Measurements from ENCODE around the gene MPC1. TPM values are rescaled to one million over a fixed set of nuclear protein-coding genes. Genes with fewer than 3 reads are reported as not detected.

MPC1 gene
- polyA plus RNA-seq, 1 experiment = 20.0 TPM

- Histone ChIP-seq H3K4me3 (ENCODE audit: low read depth, low read length) (no peak overlapping the region), H3K27me3 (ENCODE audit: control insufficient read depth, insufficient read depth, low read length) (no peaks in the 10 kb centered on the region), H3K27ac (ENCODE audit: low read depth, low read length) (no peak overlapping the region), H3K9me3 (ENCODE audit: control insufficient read depth, insufficient read depth, low read length) (no peaks in the 10 kb centered on the region)
- TF ChIP-seq, protein P1, sequence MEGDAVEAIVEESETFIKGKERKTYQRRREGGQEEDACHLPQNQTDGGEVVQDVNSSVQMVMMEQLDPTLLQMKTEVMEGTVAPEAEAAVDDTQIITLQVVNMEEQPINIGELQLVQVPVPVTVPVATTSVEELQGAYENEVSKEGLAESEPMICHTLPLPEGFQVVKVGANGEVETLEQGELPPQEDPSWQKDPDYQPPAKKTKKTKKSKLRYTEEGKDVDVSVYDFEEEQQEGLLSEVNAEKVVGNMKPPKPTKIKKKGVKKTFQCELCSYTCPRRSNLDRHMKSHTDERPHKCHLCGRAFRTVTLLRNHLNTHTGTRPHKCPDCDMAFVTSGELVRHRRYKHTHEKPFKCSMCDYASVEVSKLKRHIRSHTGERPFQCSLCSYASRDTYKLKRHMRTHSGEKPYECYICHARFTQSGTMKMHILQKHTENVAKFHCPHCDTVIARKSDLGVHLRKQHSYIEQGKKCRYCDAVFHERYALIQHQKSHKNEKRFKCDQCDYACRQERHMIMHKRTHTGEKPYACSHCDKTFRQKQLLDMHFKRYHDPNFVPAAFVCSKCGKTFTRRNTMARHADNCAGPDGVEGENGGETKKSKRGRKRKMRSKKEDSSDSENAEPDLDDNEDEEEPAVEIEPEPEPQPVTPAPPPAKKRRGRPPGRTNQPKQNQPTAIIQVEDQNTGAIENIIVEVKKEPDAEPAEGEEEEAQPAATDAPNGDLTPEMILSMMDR (IDR thresholded peaks at IDR 0.05; ENCODE audit: low read depth, low read length) = no peak
- DNase-seq (ENCODE audit: low read depth, low spot score) = no peak
- CTCF ChIA-PET = interaction anchor here (1.7 to 5.0 kb wide), 3 partner anchors 24 to 102 kb away, joined by 4 to 34 read pairs (median 14); no protein-coding TSS in a partner anchor
- POLR2A ChIA-PET = no interaction called here
Observed at GRCh38 chr6:166377721-166378120, 5.0 kb downstream of the MPC1 start.

GRCh38 chr6:166375013-166375412 is 7.7 kb downstream of the MPC1 start:
- H3K27ac ChIP-seq (ENCODE audit: low read depth, low read length) = no peak overlapping the region
- TF ChIP-seq, protein P1 (IDR thresholded peaks at IDR 0.05; ENCODE audit: low read depth, low read length) = no peak
- no peaks in the 10 kb centered on the region for H3K27me3 ChIP-seq (ENCODE audit: control insufficient read depth, insufficient read depth, low read length)
- CTCF ChIA-PET = no interaction called here
- H3K4me3 ChIP-seq (ENCODE audit: low read depth, low read length) = no peak overlapping the region
- POLR2A ChIA-PET = no interaction called here
- no peaks in the 10 kb centered on the region for H3K9me3 ChIP-seq (ENCODE audit: control insufficient read depth, insufficient read depth, low read length)
- DNase-seq (ENCODE audit: low read depth, low spot score) = no peak

- Histone ChIP-seq H3K9me3 (ENCODE audit: control insufficient read depth, insufficient read depth, low read length) (no peaks in the 10 kb centered on the region), H3K27ac (ENCODE audit: low read depth, low read length) (no peak overlapping the region), H3K27me3 (ENCODE audit: control insufficient read depth, insufficient read depth, low read length) (no peaks in the 10 kb centered on the region), H3K4me3 (ENCODE audit: low read depth, low read length) (no peak overlapping the region)
- TF ChIP-seq, protein P1 (IDR thresholded peaks at IDR 0.05; ENCODE audit: low read depth, low read length) = no peak
- CTCF ChIA-PET = interaction anchor here (2.0 kb wide), 1 partner anchor 11 kb away, joined by 6 read pairs; no protein-coding TSS in a partner anchor
- POLR2A ChIA-PET = no interaction called here
- DNase-seq (ENCODE audit: low read depth, low spot score) = no peak
Observed at GRCh38 chr6:166370489-166370888, 12.3 kb downstream of the MPC1 start.

DNA sequence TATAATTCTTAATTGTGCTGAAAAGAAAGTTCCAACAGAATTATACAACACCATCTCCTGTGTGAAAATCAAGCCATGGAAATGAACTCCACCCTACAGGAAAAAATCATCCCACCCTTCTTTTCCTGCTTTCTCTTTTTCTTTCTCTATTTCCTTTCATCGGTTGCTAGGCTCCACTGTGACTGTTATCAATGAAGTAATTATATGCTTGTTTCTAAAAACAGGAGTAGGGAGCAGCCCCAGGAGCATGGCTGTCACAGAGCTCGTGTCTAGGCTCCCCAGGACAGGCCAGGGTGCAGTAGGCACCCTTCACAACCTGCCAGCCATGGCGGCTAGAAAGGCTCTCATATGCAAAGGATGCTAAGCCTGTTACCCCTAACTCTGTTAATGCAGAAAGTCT is 13.0 kb downstream of the MPC1 start:
- DNase-seq (ENCODE audit: low read depth, low spot score) = no peak

GRCh38 chr6:166366921-166367320 is 15.8 kb downstream of the MPC1 start:
- no peak for DNase-seq (ENCODE audit: low read depth, low spot score)
- CTCF ChIA-PET = interaction anchor here (3.1 kb wide), 1 partner anchor 14 kb away, joined by 15 read pairs; no protein-coding TSS in a partner anchor
- POLR2A ChIA-PET = no interaction called here
- Histone ChIP-seq H3K27me3 (ENCODE audit: control insufficient read depth, insufficient read depth, low read length) (no peaks in the 10 kb centered on the region), H3K9me3 (ENCODE audit: control insufficient read depth, insufficient read depth, low read length) (no peaks in the 10 kb centered on the region), H3K27ac (ENCODE audit: low read depth, low read length) (no peak overlapping the region), H3K4me3 (ENCODE audit: low read depth, low read length) (no peak overlapping the region)
- TF ChIP-seq, protein P1 (IDR thresholded peaks at IDR 0.05; ENCODE audit: low read depth, low read length) = no peak

More for the DNA sequence above, 13.0 kb downstream of the MPC1 start:
- Histone ChIP-seq H3K4me3 (ENCODE audit: low read depth, low read length) (no peak overlapping the region), H3K27ac (ENCODE audit: low read depth, low read length) (no peak overlapping the region), H3K27me3 (ENCODE audit: control insufficient read depth, insufficient read depth, low read length) (no peaks in the 10 kb centered on the region), H3K9me3 (ENCODE audit: control insufficient read depth, insufficient read depth, low read length) (no peaks in the 10 kb centered on the region)
- CTCF ChIA-PET = interaction anchor here (0.6 kb wide), 1 partner anchor 12 kb away, joined by 3 read pairs; no protein-coding TSS in a partner anchor
- POLR2A ChIA-PET = no interaction called here
- TF ChIP-seq, protein P1 (IDR thresholded peaks at IDR 0.05; ENCODE audit: low read depth, low read length) = no peak

Data from AG04450 (cell line).